SK-N-SH treated with all-trans-retinoic acid at 6 μM for 48 hours (cell line): ENCODE results near the gene DLG1.

Experiments
- ATAC-seq: fragments of 200-7000 bp; cut with Tn5 transposase; 3 replicates; pipeline ENCODE4 v1.9.1; 2020; ENCODE audit warnings: mild to moderate bottlenecking, moderate library complexity
- ARNTL ChIP-seq: fragments of 450-650 bp; formaldehyde crosslinking; IDR thresholded peaks from 2 replicates; pipeline ENCODE4 v1.5.0; 2020; ENCODE audit warnings: low read depth, mild to moderate bottlenecking, moderate library complexity, borderline replicate concordance
- BACH2 ChIP-seq: fragments of 250-450 bp; sonication (Bioruptor Pico); IDR thresholded peaks from 2 replicates; pipeline ENCODE4 v1.9.0; 2021; ENCODE audit warnings: mild to moderate bottlenecking, borderline replicate concordance
- CREB5 ChIP-seq: fragments of 250-450 bp; sonication (Bioruptor Pico); IDR thresholded peaks from 2 replicates; pipeline ENCODE4 v1.5.1; 2020; ENCODE audit warnings: low read depth, mild to moderate bottlenecking, moderate library complexity
- CSDC2 ChIP-seq: fragments of 250-450 bp; sonication (Bioruptor Pico); IDR thresholded peaks from 2 replicates; pipeline ENCODE4 v1.5.0; 2020; ENCODE audit warnings: mild to moderate bottlenecking, moderate library complexity
- CSRNP3 ChIP-seq: fragments of 250-450 bp; sonication (Bioruptor Pico); IDR thresholded peaks from 2 replicates; pipeline ENCODE4 v1.5.1; 2021; ENCODE audit warnings: mild to moderate bottlenecking, moderate library complexity
- ESRRG ChIP-seq: fragments of 250-450 bp; sonication (Bioruptor Pico); IDR thresholded peaks from 2 replicates; pipeline ENCODE4 v1.6.1; 2021; ENCODE audit warnings: mild to moderate bottlenecking
- GLIS3 ChIP-seq: fragments of 250-450 bp; sonication (Bioruptor Pico); IDR thresholded peaks from 2 replicates; pipeline ENCODE4 v1.5.0; 2020; ENCODE audit warnings: mild to moderate bottlenecking, moderate library complexity
- ISL1 ChIP-seq: fragments of 250-450 bp; sonication (Bioruptor Pico); IDR thresholded peaks from 2 replicates; pipeline ENCODE4 v2.1.2; 2022; ENCODE audit warnings: mild to moderate bottlenecking, moderate library complexity
- OSR1 ChIP-seq: fragments of 250-450 bp; sonication (Bioruptor Pico); IDR thresholded peaks from 2 replicates; pipeline ENCODE4 v1.8.0; 2022; ENCODE audit warnings: moderate library complexity, mild to moderate bottlenecking, inconsistent platforms
- PATZ1 ChIP-seq: fragments of 250-450 bp; sonication (Bioruptor Pico); IDR thresholded peaks from 2 replicates; pipeline ENCODE4 v1.8.0; 2020; ENCODE audit warnings: mild to moderate bottlenecking, moderate library complexity, borderline replicate concordance
- POU6F1 ChIP-seq: fragments of 250-450 bp; sonication (Bioruptor Pico); IDR thresholded peaks from 2 replicates; pipeline ENCODE4 v1.8.0; 2021; ENCODE audit warnings: low read depth, mild to moderate bottlenecking, moderate library complexity, borderline replicate concordance
- PPARA ChIP-seq: fragments of 250-450 bp; sonication (Bioruptor Pico); IDR thresholded peaks from 2 replicates; pipeline ENCODE4 v1.5.0; 2020; ENCODE audit warnings: mild to moderate bottlenecking, borderline replicate concordance
- RARB ChIP-seq: fragments of 250-450 bp; sonication (Bioruptor Pico); IDR thresholded peaks from 2 replicates; pipeline ENCODE4 v1.8.0; 2021; ENCODE audit warnings: mild to moderate bottlenecking, moderate library complexity
- SNAI2 ChIP-seq: fragments of 250-450 bp; sonication (Bioruptor Pico); IDR thresholded peaks from 2 replicates; pipeline ENCODE4 v1.5.0; 2020; ENCODE audit warnings: mild to moderate bottlenecking, moderate library complexity
- TCF4 ChIP-seq: fragments of 250-450 bp; sonication (Bioruptor Pico); IDR thresholded peaks from 2 replicates; pipeline ENCODE4 v1.8.0; 2021; ENCODE audit warnings: mild to moderate bottlenecking, moderate library complexity, borderline replicate concordance
- TOX ChIP-seq: fragments of 250-450 bp; sonication (Bioruptor Pico); IDR thresholded peaks from 2 replicates; pipeline ENCODE4 v1.8.0; 2021; ENCODE audit warnings: mild to moderate bottlenecking, moderate library complexity, borderline replicate concordance
- TSHZ2 ChIP-seq: fragments of 250-450 bp; sonication (Bioruptor Pico); IDR thresholded peaks from 2 replicates; pipeline ENCODE4 v1.5.0; 2020; ENCODE audit warnings: mild to moderate bottlenecking, moderate library complexity
- ZC3H10 ChIP-seq: fragments of 250-450 bp; sonication (Bioruptor Pico); IDR thresholded peaks from 2 replicates; pipeline ENCODE4 v1.5.1; 2021; ENCODE audit warnings: mild to moderate bottlenecking, moderate library complexity
- ZFP3 ChIP-seq: fragments of 250-450 bp; sonication (Bioruptor Pico); IDR thresholded peaks from 2 replicates; pipeline ENCODE4 v1.5.0; 2020; ENCODE audit warnings: mild to moderate bottlenecking, moderate library complexity
- ZFP30 ChIP-seq: fragments of 450-650 bp; formaldehyde crosslinking; IDR thresholded peaks from 2 replicates; pipeline ENCODE4 v1.5.0; 2022; ENCODE audit warnings: mild to moderate bottlenecking, moderate library complexity
- ZNF565 ChIP-seq: fragments of 450-650 bp; formaldehyde crosslinking; conservative IDR thresholded peaks from 2 replicates; pipeline ENCODE4 v1.5.0; 2020; ENCODE audit warnings: low read depth, mild to moderate bottlenecking, moderate library complexity
- ZNF70 ChIP-seq: fragments of 450-650 bp; formaldehyde crosslinking; IDR thresholded peaks from 2 replicates; pipeline ENCODE4 v1.5.0; 2020; ENCODE audit warnings: mild to moderate bottlenecking, moderate library complexity
- ZNF8 ChIP-seq: fragments of 450-650 bp; formaldehyde crosslinking; IDR thresholded peaks from 2 replicates; pipeline ENCODE4 v1.5.0; 2020; ENCODE audit warnings: mild to moderate bottlenecking, moderate library complexity

DLG1 gene

GRCh38 chr3:197309528-197310361, 11.3 kb upstream of the DLG1 start:
- TF ChIP-seq POU6F1 (no peak), ZNF8 (CRISPR knock-in tag) (no peak), GLIS3 (no peak), ZNF70 (CRISPR knock-in tag) (no peak), TSHZ2 (no peak), ZC3H10 (CRISPR knock-in tag) (peak; percentile 88), ARNTL (no peak), PPARA (CRISPR knock-in tag) (no peak), ZFP3 (peak; percentile 83), BACH2 (no peak), ZFP30 (CRISPR knock-in tag) (no peak), RARB (CRISPR knock-in tag) (no peak), ISL1 (peak; percentile 83), CREB5 (CRISPR knock-in tag) (0 out of 2 replicates have a peak, but pooled peaks have one; percentile 80), PATZ1 (0 out of 2 replicates have a peak, but pooled peaks have one; percentile 22), OSR1 (no peak), CSDC2 (CRISPR knock-in tag) (peak; percentile 59; the same call in 1 of the 2 replicates), TOX (CRISPR knock-in tag) (0 out of 2 replicates have a peak, but pooled peaks have one; percentile 15), CSRNP3 (no peak), TCF4 (no peak), ESRRG (CRISPR knock-in tag) (no peak), SNAI2 (0 out of 2 replicates have a peak, but pooled peaks have one; percentile 7), ZNF565 (CRISPR knock-in tag) (no peak)
- ATAC-seq, result peak; percentile 77

- peak; percentile 20; the same call in 2 of the 3 replicates for ATAC-seq
- TF ChIP-seq CREB5 (CRISPR knock-in tag) (no peak), ZFP3 (no peak), PATZ1 (no peak), ESRRG (CRISPR knock-in tag) (no peak), CSDC2 (CRISPR knock-in tag) (no peak), TOX (CRISPR knock-in tag) (no peak), ZNF565 (CRISPR knock-in tag) (no peak), CSRNP3 (no peak), ZFP30 (CRISPR knock-in tag) (no peak), OSR1 (no peak)
Observed at GRCh38 chr3:197308591-197308990, 10.2 kb upstream of the DLG1 start.
